Left colon (tissue), 2 donors: Measurements from ENCODE around the gene SP3. TPM values are rescaled to one million over a fixed set of nuclear protein-coding genes. Genes with fewer than 3 reads are reported as not detected.

Experiments used
- ATAC-seq: fragments of 200-7000 bp; cut with Tn5 transposase; one replicate; pipeline ENCODE4 v1.9.1; 2020; ENCODE audit warnings: mild to moderate bottlenecking, moderate library complexity
- DNase-seq, 2 donors: peaks; one replicate each; pipeline ENCODE4 v3.0.0-alpha.2; 2020
- intact Hi-C, 2 donors: fragments of 100-400 bp; cut with DNase I in 1 of 2; cut with micrococcal nuclease in 1 of 2; formaldehyde crosslinking; loops; one replicate each; pipeline versions ENCODE4 v1.11.2 to v1.14.0; 2022; cut with DNase I, micrococcal nuclease
- total RNA-seq, 2 donors: library from RNA; stranded (reverse); fragmentation: NEBNext Ultra II Directional; extraction: Animal tissue kit (Norgen Biotek cat#: 25700); gene quantifications; one replicate each; pipeline ENCODE4 v1.2.1, GENCODE V29; 2021
- donor health status: DM: no; HTN: no; CAD: no.
- donor health status: DM: yes; HTN: yes; CAD: no.

Gene SP3
- total RNA-seq, 2 donors from 2014 or later = 67.8 to 92.6 TPM

DNA sequence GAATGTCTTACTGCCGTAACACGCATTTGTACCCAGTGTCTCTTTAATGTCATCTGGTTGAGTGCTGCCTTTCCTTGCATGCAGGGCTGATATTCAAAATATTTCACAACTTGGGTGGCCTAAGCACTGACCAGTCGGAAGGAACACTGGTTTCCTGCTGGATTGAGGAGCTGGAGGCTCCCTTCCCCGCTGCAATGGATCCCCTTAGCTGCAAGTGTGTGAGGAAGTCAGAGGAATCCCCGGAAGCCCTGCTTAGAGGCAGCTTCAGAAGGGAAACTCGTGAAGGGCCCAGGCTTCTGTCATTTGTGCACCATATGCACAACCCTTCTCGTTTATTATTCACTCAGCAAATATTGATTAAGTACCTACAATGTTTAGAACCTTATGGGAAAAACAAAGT is 33.2 kb upstream of the SP3 start:
- no peak for ATAC-seq
- no peak for DNase-seq
- intact Hi-C loops = no loop called here

DNA sequence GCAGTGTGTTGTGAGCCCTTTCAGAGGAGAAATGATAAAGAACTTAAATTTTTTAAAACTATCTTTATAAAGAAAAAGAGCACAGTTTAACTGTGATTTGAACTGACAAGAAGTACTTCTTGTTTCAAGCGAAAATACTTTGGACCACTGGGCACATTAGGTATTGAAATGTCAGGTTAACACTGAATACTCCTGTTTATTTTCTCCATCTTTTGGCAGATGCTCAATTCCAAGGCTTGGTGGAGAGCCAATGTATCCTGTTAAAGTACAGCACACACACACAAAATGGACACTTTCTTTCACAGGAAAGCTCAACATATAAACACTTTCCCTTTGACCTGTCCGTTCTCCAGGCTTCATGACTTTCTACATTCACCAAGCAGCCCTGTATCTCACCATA is 32.6 kb upstream of the SP3 start:
- intact Hi-C loops = no loop called here
- ATAC-seq = no peak
- DNase-seq = no peak

DNA sequence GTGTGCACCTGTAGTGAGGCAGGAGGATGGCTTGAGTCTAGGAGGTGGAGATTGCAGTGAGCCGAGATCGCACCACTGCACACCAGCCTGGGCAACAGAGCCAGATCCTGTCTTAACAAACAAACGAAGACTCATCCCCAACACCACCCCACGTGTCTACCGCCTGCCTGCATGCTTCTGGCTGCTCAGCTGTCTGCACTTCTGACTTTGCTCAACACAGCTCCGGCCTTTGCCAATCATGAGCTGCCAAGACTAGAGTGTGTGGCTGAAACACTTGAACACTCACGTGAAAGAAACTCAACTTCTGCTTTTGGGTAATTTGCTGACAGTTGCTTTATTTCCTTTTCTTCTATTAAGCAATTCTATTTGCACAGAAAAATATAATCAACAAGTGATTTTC is 32.1 kb upstream of the SP3 start:
- ATAC-seq (peak; percentile 57), DNase-seq (peak; percentile 55 to 85)
- intact Hi-C loops = no loop called here

DNA sequence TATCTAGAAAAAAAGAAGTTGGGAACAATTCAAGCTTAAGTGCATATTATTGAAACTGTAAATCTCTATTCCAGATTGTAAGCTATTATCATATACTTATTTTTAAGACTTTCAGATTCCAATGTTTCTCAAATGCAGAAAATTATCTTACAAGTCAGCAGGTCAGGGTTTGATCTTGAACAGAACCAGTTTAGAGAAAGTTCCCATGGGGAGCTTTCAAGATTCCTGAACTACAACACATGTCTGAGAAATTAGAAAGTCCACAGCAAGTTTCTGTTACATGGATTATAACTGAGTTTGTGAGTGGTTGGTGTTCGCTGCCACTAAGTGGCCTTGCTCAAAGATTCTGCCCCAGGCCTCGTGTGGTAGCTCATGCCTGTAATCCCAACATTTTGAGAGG is 31.6 kb upstream of the SP3 start:
- DNase-seq (no peak), ATAC-seq (no peak)
- intact Hi-C loops = no loop called here

DNA sequence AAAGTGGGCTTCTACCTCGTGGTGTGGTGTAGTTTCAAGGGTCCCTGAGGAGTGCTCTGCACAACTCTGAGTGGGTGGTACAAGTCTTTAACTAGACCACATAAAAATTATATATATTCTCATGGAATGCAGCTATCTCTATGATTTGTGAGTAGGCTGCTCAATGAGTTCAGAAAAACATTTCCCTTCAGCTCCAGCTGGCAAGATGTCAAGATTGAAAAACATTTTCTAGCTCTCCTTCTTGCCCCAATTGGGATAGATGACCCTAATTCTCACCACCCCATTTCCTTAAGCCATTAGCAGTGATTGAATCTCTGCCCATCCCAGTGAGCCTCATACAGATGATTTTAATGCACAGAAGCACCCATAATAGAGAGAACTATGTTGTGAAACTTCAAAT is 28.3 kb upstream of the SP3 start:
- no peak for ATAC-seq
- DNase-seq = no peak
- intact Hi-C loops = no loop called here

DNA sequence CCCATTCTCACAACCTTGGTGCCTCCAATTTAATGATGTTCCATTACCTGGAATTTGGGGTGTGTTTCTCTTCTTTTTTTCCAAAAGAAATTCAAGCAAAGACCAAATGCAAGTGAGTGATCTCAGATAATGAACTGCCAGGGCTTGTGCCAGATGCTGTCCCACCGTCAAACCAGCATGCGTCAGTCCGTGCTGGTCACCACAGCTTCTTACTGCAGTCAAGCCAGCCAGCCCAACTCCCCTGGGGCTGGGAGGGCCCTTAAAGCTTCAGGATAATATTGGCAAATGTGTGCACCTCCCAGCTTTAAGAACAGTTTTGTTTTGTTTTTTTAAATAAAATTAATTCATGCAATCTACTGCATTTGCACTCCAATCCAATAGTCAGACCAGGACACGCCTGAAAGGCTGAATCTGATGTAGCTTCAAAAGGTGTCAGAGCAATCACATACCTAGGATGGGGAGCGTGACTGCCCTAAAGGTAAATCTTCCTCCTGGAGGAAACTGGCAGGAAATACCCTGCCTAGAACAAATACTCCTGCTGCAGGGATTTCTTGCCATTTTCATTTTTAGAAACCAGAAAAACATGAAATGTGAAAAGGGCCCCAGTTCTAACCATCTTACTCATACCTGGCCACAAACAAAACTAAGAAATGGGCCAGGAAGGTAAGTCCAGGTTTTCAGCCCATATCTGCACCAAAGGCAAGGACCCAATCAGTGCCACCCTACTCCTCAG is 26.8 kb upstream of the SP3 start:
- ATAC-seq (no peak), DNase-seq (peak in 1 of 2 donors; percentile 47)
- intact Hi-C loops = no loop called here

DNA sequence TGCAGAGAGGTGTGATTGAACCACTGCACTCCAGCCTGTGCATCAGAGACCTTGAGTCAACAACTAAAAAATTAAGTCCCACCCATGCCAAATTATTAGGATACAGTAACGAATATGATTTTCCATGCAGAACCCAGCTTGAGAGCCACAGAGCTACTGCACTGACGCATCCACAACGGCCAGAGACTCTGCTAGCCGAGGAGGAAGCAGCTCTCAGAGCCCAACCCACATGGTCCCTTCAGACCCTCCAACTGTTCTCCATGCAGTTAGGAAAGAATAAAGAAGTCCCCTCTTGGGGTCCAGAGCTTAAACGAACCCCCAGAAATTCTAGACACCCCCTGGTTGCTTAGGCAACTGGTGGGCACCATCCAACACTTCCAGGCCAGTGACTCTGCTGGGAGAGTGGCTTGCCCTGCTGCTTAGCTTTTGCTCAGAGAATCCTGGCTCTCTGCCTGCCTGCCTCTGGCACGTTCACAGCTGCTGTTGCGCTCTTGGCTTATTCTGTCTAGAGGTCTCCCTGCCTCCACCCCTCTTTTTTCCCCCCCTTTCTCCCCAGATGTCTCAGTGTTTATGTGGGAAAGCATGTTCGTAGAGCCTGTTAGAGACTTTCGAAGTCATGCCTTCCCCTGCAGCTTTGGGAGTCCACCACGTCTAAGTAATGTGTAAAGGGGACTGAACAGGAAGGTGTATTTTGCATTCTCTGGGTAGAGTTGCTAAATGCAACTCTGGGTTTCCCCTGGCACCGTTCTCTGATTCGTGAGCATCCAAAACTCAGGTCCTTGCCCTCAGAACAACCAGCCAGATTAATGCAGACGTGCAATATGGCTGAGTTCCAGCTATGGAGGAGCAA is 26.0 kb upstream of the SP3 start:
- no peak for ATAC-seq
- intact Hi-C loops = no loop called here
- peak; percentile 53 to 58 for DNase-seq

DNA sequence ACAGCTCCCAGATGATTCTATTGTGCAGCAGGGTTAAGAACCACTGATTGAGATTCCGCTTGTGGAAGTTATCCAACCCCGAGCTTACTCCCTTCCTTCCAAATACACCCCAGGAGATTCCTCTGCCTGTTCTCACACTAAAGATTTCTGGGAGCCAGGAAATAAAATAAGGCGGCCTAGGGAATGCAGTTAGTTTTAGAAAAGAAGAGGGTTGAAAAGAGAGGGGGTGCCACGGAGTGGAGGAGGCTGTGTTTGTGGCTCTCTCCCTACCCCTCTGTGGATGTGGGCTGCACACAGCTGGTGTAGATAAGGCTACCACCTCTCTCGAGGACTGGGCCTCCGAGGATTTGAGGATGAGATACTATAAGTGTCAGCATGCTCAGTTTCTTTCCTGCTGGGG is 25.1 kb upstream of the SP3 start:
- intact Hi-C loops = no loop called here

DNA sequence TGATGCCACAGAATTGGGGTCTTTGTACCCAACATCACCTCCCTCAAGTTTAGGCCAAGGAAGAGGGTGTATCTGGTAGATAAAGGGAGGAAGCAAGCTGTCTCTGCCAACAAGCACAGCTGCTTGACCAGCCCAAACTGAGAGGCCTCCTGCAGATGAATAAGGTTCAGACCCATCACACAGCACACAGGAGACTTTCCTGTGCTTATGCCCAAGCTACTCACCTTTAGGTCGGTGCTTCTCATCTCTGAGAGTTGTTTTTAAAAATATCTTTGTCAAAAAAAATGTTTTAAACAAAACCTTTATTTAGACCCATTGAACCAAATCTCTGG is 24.7 kb upstream of the SP3 start:
- DNase-seq = no peak
- no peak for ATAC-seq
- intact Hi-C loops = no loop called here

More for the DNA sequence above, 25.1 kb upstream of the SP3 start:
- no peak for DNase-seq
- ATAC-seq = no peak

DNA sequence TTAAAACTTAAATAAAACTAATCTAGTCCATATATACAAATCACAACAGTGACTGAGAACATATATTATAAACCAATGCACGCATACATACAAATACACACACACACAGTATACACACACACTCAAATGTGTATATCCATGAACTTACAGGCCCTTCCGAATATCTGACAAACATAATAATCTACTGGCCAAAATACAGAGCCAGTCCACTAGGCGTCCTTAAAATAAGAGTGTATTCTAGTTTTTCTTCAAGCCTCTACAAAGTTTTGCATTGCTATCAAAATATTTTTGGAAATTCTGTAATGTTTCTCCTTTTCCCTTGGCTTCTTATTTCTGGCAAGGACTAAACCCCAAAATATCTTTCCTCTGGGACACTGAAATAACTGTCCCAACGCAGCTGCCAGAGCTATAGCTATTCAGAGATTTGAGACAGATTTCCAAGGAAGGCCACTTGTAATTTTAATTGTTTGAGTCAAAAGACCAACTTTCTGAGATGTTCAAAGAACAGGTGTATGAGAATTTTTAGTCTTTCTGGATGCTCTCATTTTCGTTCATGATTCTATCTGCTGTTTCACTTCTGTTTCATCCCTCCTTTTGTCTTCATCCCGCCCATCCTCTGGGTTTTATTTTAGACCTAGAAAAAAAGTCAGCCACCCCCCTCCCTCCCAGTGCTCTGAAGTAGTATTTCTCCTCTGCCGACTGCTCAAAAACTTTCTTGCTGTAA is 24.1 kb upstream of the SP3 start:
- DNase-seq (no peak), ATAC-seq (no peak)
- intact Hi-C loops = no loop called here

DNA sequence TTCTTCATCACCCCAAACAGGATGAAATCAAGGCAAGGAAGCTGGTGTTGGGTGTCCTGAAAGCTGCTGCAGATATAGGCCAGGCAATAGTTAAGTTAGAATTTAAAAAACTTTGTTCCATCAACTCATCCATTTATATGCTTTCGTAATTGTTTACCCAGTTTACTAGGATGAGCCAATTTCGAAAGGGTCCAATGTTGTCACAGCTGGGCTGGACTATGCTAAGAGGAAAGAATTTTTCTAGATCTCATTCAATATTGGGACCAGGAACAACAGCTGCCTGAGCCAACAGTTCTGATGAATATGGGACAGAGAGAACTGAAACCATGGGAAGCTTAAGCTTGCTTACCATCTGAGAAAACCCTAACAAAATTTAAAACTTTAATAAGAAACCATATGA is 21.6 kb upstream of the SP3 start:
- DNase-seq = no peak
- intact Hi-C loops = no loop called here
- no peak for ATAC-seq

DNA sequence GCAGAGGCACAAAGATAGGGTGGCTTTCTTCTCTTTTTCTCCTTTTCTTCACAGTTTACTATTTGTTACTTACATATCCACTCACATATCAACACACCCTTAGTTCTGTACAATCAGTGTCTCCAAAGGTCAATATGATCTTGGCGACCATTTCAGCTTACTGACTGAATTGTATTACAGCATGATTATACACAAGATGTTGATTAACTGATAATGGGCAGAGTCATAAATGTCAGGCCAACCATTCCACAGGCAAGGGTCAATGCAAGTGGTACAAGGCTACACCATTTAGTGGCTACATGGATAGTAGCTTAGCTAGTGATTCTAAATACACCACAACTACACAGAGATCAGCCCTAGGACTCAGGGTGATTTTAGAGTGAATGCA is 20.4 kb upstream of the SP3 start:
- intact Hi-C loops = no loop called here
- DNase-seq = no peak
- ATAC-seq = peak; percentile 65

DNA sequence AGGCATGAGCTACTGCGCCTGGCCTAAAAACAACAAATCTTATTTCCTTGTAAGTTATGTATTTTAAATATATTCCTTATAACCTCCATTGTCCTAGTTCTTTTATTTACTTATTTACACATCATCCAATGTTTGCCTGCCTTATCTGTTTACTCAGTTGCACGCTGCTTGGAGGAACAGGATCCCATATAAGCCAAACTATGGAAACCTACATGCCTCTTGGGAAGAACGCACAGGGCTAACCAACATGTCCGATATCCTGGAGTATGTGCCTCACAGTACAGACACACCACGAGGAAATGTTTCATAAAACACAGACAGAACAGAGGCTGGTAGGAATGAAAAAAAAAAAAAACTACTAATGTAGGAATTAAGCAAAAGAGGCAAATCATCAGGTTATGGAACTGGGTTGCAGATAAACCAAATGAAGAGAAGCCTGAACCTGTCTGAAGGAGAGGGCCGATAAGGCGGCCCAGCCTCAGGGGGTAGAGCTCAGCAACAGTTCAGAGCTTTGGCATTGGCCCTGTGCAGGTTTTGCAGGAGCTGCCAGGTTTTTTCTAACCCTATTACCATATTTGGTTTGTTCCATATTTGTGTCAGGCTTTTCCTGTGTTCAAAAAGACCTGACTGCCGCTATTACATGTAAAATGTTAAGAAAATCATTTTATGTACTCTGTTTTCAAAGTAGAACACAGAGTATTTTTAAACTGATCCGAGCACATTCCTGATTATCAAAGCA is 19.9 kb upstream of the SP3 start:
- ATAC-seq (peak; percentile 79), DNase-seq (no peak)
- intact Hi-C loops = no loop called here

DNA sequence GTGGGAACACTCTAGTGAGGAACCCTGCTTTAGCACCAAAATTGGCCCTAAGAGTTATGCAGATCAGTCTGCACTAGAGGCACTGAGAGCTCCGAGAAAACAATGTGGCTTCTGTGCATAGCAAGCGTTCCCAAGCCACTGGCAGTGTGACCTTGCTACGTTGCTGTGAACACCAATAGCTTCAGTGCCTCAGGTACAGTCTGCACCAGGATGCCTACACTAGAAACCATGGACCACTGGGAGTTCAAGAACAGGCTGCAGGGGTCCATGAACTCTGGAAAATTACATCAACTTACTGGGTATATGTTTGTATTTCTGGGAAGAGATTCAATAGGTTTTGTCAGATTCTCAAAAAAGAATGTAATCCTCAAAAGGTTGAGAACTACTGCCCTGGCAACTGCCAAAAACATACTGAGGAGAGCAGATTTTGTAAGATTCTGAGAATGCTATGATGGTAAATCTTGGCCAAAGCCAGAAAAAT is 18.3 kb upstream of the SP3 start:
- no peak for DNase-seq
- no peak for ATAC-seq
- intact Hi-C loops = no loop called here

DNA sequence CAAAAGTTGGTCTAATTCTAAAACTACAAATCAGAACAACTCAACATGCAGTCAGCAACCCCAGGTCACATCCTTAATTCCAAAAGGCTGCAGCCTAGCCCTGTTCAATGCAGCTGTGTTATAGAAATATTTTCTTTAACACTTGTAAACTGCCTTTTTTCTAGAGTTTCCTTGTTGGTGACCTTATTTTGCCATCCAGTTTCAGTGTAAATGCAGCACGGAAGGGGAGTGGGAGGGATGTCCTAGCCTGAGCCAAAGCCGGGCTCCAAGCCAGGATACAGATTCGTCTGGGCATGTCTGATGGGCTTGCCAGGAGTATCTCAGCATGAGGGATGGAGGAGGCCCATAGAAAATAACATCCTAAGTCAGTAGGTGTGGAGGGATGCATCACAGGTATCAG is 17.7 kb upstream of the SP3 start:
- intact Hi-C loops = no loop called here
- DNase-seq (no peak), ATAC-seq (no peak)

DNA sequence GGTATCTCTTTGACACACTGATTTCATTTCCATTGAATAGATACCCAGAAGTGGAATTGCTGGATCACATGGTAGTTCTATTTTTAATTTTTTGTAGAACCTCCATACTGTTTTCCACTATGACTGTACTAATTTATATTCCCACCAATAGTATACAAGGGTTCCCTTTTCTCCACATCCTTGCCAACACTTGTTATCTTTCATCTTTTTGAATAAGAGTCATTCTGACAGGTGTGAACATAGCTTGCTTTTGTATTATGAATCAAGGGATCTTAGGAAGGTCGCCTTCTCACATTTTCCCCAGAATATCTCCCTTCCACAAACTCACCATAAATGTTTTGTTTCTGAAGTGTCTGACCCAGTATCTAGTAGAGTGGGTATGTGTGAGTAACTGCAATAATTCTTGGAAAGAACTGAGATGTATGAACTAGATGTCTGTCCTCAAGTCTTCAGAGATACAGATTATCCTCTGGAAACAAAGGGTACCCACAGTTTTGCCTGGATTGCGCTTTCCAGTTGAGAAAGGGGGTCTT is 17.1 kb upstream of the SP3 start:
- intact Hi-C loops = no loop called here
- DNase-seq (no peak), ATAC-seq (no peak)

DNA sequence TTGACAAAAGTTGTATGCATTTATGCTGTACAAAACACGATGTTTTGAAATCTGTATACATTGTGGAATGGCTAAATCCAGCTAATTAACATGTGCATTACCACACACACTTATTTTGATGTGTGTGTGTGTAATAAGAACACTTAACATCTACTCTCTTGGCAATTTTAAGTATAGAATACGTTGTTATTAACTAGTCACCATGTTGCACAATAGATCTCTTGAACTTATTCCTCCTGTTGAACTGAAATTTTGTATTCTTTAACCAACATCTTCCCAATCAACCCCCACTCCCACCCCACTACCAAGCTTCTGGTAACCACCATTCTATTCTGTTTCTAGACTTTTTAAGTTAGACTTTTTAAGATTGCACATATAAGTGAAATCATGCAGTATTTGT is 16.3 kb upstream of the SP3 start:
- intact Hi-C loops = no loop called here
- ATAC-seq = no peak
- DNase-seq = no peak

DNA sequence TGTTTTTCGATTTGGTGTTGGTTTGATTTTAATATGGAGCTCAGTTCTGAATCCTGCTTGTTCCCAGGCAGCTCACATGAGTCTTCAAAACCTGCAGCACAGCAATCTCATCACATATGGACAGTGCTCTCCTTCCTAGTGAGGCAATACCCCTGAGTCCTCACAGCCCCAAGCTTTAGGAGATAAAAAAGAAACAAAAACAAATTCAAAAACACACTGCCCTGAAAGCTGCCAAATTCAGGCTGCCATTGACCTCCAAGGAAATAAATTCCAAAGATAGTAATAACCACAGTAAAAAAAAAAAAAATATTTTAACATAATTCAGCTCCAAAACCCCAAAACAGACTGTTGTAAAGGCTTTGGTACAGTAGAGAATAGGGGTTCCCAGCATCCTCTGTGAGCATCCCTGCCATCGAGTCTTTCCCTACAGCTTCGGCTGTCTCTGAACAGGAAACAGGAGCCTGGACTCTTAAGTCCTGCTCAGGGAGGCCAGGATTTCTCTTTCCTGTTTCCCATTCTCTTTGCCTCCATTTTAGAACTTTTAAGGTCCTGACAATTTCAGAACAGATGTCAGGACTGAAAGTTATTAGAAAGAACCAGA is 14.7 kb upstream of the SP3 start:
- intact Hi-C loops = no loop called here
- DNase-seq (no peak), ATAC-seq (no peak)

DNA sequence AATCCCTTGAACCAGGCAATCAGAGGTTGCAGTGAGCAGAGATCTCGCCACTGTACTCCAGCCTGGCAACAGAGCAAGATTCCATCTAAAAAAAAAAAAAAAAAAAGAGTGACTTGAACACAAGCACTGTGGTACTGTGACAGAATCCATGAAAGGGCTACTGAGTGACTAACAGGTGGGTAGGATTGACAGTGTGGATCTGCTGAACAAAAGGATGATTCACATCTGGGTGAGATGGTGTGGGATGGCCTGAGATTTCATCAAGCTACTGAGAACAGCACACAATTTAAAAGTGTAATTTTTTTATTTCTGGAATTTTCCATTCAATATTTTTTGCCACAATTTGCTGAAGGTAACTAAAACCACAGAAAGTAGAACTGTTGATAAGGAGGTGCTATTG is 13.3 kb upstream of the SP3 start:
- intact Hi-C loops = no loop called here
- ATAC-seq (no peak), DNase-seq (no peak)
